Muscle layer of colon (tissue), 2 donors: Measurements from ENCODE around the gene TGFA.

Source experiments
- H3K27ac ChIP-seq: one replicate; pipeline ENCODE4 v1.7.0; 2013; ENCODE audit warnings: low read depth, mild to moderate bottlenecking, low read length, moderate library complexity
- H3K27me3 ChIP-seq, 2 donors: one replicate each; pipeline ENCODE4 v1.7.0; 2013; ENCODE audit warnings: low read length in 2 of 2, mild to moderate bottlenecking in 2 of 2; ENCODE audit not compliant: insufficient read depth in 2 of 2, control insufficient read depth in 1 of 2
- H3K36me3 ChIP-seq: one replicate; pipeline ENCODE4 v1.7.0; 2013; ENCODE audit warnings: mild to moderate bottlenecking, low read length; ENCODE audit not compliant: insufficient read depth
- H3K4me1 ChIP-seq: one replicate; pipeline ENCODE4 v1.7.0; 2013; ENCODE audit warnings: mild to moderate bottlenecking, low read length; ENCODE audit not compliant: insufficient read depth
- H3K4me3 ChIP-seq, 2 donors: one replicate each; pipeline ENCODE4 v1.7.0; 2013; ENCODE audit warnings: low read length in 2 of 2, low read depth in 1 of 2, mild to moderate bottlenecking in 1 of 2, moderate library complexity in 1 of 2
- H3K9ac ChIP-seq: one replicate; pipeline ENCODE4 v1.7.0; 2013; ENCODE audit warnings: low read length
- H3K9me3 ChIP-seq: one replicate; pipeline ENCODE4 v1.7.0; 2013; ENCODE audit warnings: mild to moderate bottlenecking, low read length
- donor health status: abdominal sarcoma.
- donor health status: Adenocarcinoma of cecum.

Gene TGFA

DNA sequence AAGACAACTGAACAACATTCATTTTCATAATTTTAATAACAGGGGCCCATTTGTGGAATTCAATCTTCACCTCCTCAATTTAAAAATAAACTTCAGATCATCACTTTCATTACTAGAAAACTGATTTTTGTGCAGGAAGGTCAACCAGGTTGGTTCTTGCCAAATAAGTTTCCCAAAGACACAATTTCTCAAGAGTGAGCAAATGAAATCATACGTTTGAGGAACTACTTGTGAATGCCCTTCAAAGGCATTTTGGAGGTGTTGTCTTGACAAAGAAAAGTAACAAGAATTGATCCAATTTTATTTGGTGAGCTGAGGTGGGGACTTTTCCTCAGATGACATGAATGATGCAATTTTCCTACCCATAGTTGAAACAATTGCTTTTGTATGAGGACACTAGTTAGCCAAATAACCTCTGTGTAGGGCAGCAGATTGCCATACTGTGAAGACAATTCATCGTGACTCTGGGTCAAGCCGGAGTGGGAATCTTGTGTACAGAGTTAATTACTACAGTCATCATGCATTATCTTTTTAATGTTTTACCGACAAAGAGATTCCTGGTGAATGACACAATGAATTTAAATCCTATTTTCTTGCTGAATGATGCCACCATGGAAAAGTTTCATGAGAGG, 121.8 kb downstream of the TGFA start:
- no peaks in the 10 kb centered on the region for H3K27me3 ChIP-seq
- H3K9me3 ChIP-seq: no peaks in the 10 kb centered on the region
- H3K4me1 ChIP-seq: no peaks in the 10 kb centered on the region
- H3K4me3 ChIP-seq: no peak overlapping the region
- H3K9ac ChIP-seq: no peak overlapping the region
- H3K27ac ChIP-seq: no peak overlapping the region
- H3K36me3 ChIP-seq: no peaks in the 10 kb centered on the region

GRCh38 chr2:70426341-70426740, 127.3 kb downstream of the TGFA start:
- H3K4me1 ChIP-seq: no peaks in the 10 kb centered on the region
- H3K27ac ChIP-seq: no peak overlapping the region
- H3K4me3 ChIP-seq: no peak overlapping the region
- H3K9ac ChIP-seq: no peak overlapping the region
- H3K9me3 ChIP-seq: no peaks in the 10 kb centered on the region
- no peaks in the 10 kb centered on the region for H3K27me3 ChIP-seq
- H3K36me3 ChIP-seq: no peaks in the 10 kb centered on the region

- H3K27ac ChIP-seq: no peak overlapping the region
Measured at GRCh38 chr2:70425682-70426301, 127.8 kb downstream of the TGFA start.

DNA sequence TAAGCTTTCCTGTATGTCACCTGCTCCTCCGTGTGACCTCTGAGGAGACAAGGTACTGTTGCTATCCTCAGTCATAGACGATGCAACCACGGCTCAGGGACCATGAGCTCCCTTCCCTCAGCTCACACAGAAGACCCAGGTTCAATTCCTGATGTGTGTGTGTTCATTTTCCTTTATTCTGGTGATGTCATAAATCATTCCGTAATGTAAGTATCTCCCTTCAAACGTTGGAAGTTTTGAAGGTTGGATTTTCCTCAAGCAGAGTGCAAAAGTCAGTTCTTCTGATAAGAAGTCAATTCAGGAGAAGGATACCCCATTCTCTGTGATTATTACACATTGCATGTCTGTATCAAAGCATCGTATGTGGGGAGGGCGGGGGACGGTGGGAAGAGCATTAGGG, 132.9 kb downstream of the TGFA start:
- Histone ChIP-seq H3K9ac (no peak overlapping the region), H3K27me3 (no peaks in the 10 kb centered on the region), H3K4me1 (no peaks in the 10 kb centered on the region), H3K27ac (no peak overlapping the region), H3K4me3 (no peak overlapping the region), H3K36me3 (no peaks in the 10 kb centered on the region), H3K9me3 (no peaks in the 10 kb centered on the region)

More at GRCh38 chr2:70425682-70426301, 127.8 kb downstream of the TGFA start:
- no peaks in the 10 kb centered on the region for H3K36me3 ChIP-seq
- no peak overlapping the region for H3K4me3 ChIP-seq
- H3K9ac ChIP-seq: no peak overlapping the region
- no peaks in the 10 kb centered on the region for H3K27me3 ChIP-seq
- H3K9me3 ChIP-seq: no peaks in the 10 kb centered on the region
- H3K4me1 ChIP-seq: no peaks in the 10 kb centered on the region

DNA sequence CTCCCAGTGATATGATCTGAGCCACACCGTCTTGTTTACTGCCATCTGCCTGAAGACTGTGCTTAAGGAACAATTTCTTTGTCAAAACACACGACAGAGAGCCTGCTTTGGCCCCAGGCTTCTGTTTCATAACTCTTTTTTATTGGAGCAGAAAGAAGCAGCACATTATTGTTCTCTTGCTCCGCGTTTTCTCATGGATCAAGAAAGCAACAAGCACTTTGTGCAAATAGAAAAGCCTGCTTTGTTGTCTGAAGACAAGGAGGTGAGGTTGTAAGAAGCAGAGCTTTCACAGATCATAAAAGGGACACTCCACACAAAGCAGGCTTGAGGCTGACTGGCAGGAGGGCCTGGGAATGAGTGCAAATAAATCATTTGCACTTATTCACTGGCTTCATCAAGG, 133.5 kb downstream of the TGFA start:
- H3K4me3 ChIP-seq: no peak overlapping the region
- H3K4me1 ChIP-seq: no peaks in the 10 kb centered on the region
- no peak overlapping the region for H3K9ac ChIP-seq
- no peaks in the 10 kb centered on the region for H3K36me3 ChIP-seq
- H3K27me3 ChIP-seq: no peaks in the 10 kb centered on the region
- H3K9me3 ChIP-seq: no peaks in the 10 kb centered on the region
- H3K27ac ChIP-seq: no peak overlapping the region

GRCh38 chr2:70418514-70418913, 135.1 kb downstream of the TGFA start:
- Histone ChIP-seq H3K9me3 (no peaks in the 10 kb centered on the region), H3K9ac (no peak overlapping the region), H3K27ac (no peak overlapping the region), H3K4me1 (no peaks in the 10 kb centered on the region), H3K36me3 (no peaks in the 10 kb centered on the region), H3K27me3 (no peaks in the 10 kb centered on the region), H3K4me3 (no peak overlapping the region)

GRCh38 chr2:70417011-70417410, 136.6 kb downstream of the TGFA start:
- H3K9ac ChIP-seq: no peak overlapping the region
- no peaks in the 10 kb centered on the region for H3K4me1 ChIP-seq
- no peaks in the 10 kb centered on the region for H3K36me3 ChIP-seq
- H3K9me3 ChIP-seq: no peaks in the 10 kb centered on the region
- no peak overlapping the region for H3K27ac ChIP-seq
- no peaks in the 10 kb centered on the region for H3K27me3 ChIP-seq
- no peak overlapping the region for H3K4me3 ChIP-seq

DNA sequence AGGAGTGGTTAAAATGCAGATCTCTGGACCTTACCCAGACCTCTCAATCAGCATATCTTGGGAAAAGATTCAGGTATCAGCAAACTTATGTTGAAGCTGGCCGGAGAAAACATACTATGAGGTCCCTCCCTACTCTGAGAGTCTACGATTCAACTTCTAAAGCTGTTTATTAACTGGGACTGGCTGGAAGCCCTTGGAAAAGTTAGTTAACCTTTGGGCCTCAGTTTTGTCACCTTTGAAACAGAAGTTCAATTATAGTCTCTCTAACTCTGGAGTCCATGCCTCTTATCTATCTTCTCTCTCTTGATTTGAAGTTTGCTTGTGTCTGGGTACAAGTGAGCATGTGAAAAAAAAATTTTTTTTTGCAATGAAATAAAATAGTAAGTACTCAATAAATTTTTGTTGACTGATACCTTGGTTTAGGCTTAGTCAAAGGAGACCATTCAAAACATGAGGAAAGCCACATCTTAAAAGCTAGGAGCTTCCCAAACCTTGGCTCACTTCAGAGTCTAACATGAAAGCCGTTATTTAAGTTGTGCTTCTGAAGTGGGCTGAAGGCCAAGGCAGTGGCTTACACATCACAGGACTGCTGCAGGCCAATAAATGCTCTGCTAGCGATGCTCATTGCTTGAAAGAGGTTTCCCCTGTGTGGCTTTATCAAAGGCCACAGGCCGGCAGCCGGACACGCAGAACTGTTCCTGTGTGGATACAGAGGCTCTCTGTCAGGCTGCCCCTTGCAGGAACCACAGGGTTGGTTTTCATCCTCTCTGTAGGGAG, 141.1 kb downstream of the TGFA start:
- Histone ChIP-seq H3K36me3 (no peaks in the 10 kb centered on the region), H3K9me3 (no peaks in the 10 kb centered on the region), H3K4me3 (no peak overlapping the region), H3K27me3 (no peaks in the 10 kb centered on the region), H3K27ac (no peak overlapping the region), H3K9ac (no peak overlapping the region), H3K4me1 (no peaks in the 10 kb centered on the region)

- H3K27ac ChIP-seq: no peak overlapping the region
- H3K27me3 ChIP-seq: no peaks in the 10 kb centered on the region
- H3K9ac ChIP-seq: no peak overlapping the region
Measured at GRCh38 chr2:70411483-70412125, 142.0 kb downstream of the TGFA start.

GRCh38 chr2:70403267-70404053, 150.2 kb downstream of the TGFA start:
- H3K27ac ChIP-seq: no peak overlapping the region
- no peaks in the 10 kb centered on the region for H3K36me3 ChIP-seq
- no peak overlapping the region for H3K9ac ChIP-seq
- H3K27me3 ChIP-seq: no peaks in the 10 kb centered on the region
- H3K9me3 ChIP-seq: no peaks in the 10 kb centered on the region
- H3K4me3 ChIP-seq: no peak overlapping the region
- H3K4me1 ChIP-seq: no peaks in the 10 kb centered on the region

More at GRCh38 chr2:70411483-70412125, 142.0 kb downstream of the TGFA start:
- H3K9me3 ChIP-seq: no peaks in the 10 kb centered on the region
- no peaks in the 10 kb centered on the region for H3K36me3 ChIP-seq
- no peak overlapping the region for H3K4me3 ChIP-seq
- H3K4me1 ChIP-seq: no peaks in the 10 kb centered on the region

DNA sequence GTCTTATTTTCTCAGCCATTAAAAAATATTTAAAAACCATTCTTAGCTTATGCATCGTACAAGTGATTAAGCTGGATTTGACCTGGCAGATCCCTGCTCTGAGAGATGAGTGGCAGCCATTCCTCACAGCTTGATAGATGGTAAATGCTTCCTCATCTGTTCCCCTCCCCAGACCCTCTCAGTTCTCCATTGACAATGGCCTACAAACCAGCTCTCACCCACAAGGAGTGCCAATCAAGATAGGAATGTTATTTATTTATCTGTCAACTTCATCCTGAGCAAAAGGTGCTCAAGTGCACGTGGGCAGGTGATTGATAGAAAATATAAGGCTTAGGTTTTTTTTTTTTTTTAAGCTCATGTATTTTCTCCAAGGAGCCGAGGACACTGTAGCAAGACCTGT, 153.1 kb downstream of the TGFA start:
- no peak overlapping the region for H3K27ac ChIP-seq
- no peaks in the 10 kb centered on the region for H3K36me3 ChIP-seq
- no peak overlapping the region for H3K4me3 ChIP-seq
- H3K27me3 ChIP-seq: no peaks in the 10 kb centered on the region
- no peaks in the 10 kb centered on the region for H3K9me3 ChIP-seq
- no peak overlapping the region for H3K9ac ChIP-seq
- H3K4me1 ChIP-seq: no peaks in the 10 kb centered on the region
